Prostate gland (tissue), 2 donors: ENCODE results near the gene RUSC2.
"Not testable (repeated sequence)": the region's sequence is repeated elsewhere in the genome, so short reads cannot be mapped to it uniquely, and the experiment has no call there.

Experiments
- CTCF ChIP-seq, 4 experiments: fragments of 200-600 bp in 2 of 4; fragments of 450-650 bp in 2 of 4; sonication (generic) in 2 of 4; IDR thresholded peaks; 1 replicate in 3 of 4; 2 replicates in 1 of 4; pipeline ENCODE4 v1.5.1; 2016 to 2019; ENCODE audit warnings: antibody characterized with exemption in 4 of 4, mild to moderate bottlenecking in 2 of 4, moderate library complexity in 2 of 4
- POLR2A ChIP-seq: fragments of 450-650 bp; IDR thresholded peaks from one replicate; pipeline ENCODE4 v1.6.1; 2016; ENCODE audit warnings: antibody characterized with exemption, mild to moderate bottlenecking

- not testable (repeated sequence) for TF ChIP-seq POLR2A; CTCF (IDR thresholded peaks at IDR 0.05)
These were observed 8.3 kb downstream of the RUSC2 start for GRCh38 chr9:35498245-35498644.
